D721Med (cell line): ENCODE measurements around the gene PPIH.

Experiments
- DNase-seq: peaks from one replicate; pipeline ENCODE4 v3.0.0; 2011; ENCODE audit warnings: low spot score; ENCODE audit not compliant: insufficient read length
- FAIRE-seq: peaks from 2 replicates; lab custom pipeline; 2011; peaks lifted over from hg19 to GRCh38; lab: Jason Lieb, UNC
- TF ChIP-seq, protein P1 (sequence below): IDR thresholded peaks from 2 replicates; pipeline ENCODE4 v1.5.1; 2012; ENCODE audit warnings: mild to moderate bottlenecking, control low read depth; ENCODE audit not compliant: insufficient read depth; ENCODE audit errors: missing control alignments

Gene PPIH

DNA sequence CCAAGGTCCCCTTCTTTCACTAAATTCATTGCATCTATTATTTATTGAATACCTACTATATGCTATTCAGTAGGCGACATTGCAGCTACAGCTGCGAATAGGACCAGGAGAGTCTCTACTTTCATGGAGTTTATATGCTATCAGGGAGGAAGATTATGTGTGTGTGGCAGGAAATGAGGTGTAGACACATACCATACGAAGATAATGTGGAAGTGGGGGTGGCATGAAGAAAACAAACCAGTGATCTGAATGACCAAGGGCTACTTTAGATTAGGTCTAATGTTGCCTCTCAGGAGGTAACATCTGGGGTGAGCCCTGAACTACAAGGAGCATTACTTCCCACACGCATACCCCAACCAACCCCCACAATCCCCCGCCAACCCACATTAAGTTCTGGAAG lies 1.0 kb upstream of the PPIH start:
- no peak for FAIRE-seq
- DNase-seq: no peak
- TF ChIP-seq, protein P1, sequence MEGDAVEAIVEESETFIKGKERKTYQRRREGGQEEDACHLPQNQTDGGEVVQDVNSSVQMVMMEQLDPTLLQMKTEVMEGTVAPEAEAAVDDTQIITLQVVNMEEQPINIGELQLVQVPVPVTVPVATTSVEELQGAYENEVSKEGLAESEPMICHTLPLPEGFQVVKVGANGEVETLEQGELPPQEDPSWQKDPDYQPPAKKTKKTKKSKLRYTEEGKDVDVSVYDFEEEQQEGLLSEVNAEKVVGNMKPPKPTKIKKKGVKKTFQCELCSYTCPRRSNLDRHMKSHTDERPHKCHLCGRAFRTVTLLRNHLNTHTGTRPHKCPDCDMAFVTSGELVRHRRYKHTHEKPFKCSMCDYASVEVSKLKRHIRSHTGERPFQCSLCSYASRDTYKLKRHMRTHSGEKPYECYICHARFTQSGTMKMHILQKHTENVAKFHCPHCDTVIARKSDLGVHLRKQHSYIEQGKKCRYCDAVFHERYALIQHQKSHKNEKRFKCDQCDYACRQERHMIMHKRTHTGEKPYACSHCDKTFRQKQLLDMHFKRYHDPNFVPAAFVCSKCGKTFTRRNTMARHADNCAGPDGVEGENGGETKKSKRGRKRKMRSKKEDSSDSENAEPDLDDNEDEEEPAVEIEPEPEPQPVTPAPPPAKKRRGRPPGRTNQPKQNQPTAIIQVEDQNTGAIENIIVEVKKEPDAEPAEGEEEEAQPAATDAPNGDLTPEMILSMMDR: no peak

DNA sequence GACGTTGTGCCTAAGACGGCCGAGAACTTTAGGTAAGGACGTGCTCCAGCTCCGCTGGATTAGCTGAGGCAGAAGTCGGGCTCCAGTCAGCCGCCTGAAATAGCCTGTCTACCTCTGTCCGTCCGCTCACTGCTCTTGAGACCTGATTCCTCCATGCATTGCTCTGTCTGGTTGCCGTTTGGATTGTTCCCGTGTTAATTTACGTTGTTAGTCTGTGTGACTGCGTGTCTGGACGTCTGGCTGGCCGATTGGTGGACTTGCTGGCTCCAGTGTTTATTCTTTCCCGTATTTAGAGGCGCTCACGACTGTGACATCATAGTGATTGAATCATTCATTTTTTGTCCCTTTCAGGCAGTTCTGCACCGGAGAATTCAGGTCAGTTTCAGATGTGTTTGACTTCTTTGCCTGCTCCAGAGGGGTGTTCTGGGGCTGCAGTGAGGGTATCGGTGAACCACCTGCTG lies 684 bp downstream of the PPIH start:
- TF ChIP-seq, protein P1: no peak
- no peak for DNase-seq
- no peak for FAIRE-seq

DNA sequence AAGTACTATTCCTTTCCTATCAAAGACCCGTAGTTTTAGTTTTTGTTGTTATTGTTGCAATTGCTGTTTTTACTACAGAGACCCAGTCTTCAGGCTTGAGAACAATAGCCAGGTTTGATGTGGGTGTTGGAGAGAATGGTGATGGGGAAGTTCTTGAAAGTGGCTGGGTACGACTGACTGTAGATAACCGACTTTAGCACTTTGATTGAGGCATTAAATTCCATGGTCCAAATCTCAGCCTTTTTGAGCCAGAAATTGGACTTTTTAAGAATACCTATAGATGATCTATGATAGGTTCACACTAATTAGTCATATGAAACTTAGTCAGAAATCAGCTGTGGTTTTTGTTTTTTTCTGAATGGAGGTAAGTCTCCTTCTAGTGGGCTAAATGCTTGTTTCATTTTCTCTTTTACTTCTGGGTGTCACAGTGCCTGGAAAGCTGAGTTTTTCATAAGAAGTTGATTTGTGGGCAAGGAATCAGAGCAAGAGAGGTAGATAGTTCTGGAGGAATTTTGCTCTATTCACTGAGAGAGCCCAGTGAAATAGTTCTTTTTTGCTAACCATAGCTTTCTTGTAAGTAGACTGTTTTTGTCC lies 2.8 kb downstream of the PPIH start:
- DNase-seq (no peak), FAIRE-seq (no peak)
- TF ChIP-seq, protein P1: no peak

DNA sequence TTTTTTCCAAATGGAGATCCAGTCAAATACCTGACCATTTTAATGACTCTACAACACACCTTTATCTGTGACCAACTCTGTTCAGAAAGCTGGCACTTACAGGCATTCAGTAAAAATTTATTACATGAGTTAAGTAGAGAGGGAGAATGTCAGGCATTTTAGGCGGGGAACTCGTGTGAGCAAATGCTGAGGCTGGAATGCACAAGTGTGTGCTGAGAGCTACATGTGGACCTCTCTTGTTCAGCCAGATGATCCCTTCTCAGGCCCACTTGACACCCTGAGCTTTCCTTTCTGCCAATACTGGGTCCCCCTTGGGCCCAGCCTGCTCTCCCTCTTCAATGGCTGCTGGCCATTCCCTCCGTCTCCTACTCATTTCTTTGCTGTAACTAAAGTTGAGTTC lies 11.7 kb downstream of the PPIH start:
- no peak for FAIRE-seq
- DNase-seq: no peak
- TF ChIP-seq, protein P1: no peak

DNA sequence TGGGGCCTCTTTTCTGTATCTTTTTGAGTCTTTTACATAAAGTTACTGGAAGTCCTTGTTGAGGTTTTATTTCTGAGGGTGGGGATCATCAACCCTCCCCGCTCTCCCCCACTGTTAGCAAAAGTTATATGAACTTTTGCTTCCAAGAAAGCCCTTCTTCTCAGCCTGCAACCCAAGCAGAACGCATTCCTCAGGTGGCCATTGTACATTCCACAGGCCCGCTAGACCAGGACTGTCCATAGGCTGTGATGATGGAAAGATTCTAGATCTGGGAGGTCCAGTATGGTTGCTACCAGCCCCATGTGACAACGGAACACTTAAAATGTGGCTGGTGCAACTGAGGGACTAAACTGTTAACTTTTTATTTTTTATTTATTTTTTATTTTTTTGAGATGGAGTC lies 12.2 kb downstream of the PPIH start:
- DNase-seq (no peak), FAIRE-seq (no peak)
- TF ChIP-seq, protein P1: no peak

DNA sequence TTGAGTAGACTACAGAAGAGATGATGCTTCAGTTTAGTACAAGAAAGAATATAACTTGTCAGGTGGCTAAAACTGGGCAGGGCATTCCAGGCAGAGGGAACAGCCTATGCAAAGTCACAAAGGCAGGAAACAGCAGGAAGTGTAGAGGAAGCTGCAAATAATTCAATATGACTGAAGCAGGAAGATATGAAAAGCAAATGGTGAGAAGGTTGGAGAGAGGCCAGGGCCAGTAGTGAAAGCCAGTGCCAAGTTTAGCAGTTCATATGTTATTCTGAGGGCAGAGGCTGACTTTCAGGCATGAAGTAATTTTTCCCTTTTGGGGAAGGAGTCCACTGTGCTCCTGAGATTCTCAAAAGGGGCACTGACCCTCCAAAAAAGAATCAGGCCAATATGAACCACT lies 16.0 kb downstream of the PPIH start:
- DNase-seq (no peak), FAIRE-seq (no peak)
- TF ChIP-seq, protein P1: no peak

DNA sequence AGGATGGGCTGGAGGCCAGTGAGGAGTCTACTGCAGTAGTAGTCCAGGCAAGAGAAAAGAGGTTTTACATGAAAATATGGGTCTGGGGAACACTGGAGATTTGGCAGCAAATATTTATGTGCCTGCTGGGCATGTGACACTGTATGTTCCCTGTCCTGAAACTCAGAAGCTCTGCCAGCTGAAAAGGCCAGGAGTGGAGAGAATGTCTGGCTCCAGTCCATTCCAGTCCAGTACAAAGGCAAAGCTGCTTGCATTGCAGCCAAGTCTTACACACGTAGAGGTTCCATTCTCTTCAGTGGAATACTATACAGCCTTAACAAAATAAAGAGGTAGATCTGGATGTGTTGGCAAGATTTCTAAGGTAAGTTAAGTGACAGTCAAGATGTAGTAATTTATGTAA lies 16.5 kb downstream of the PPIH start:
- TF ChIP-seq, protein P1: no peak
- DNase-seq (no peak), FAIRE-seq (no peak)
